ENCODE results near the gene HSPA1B.

DNA sequence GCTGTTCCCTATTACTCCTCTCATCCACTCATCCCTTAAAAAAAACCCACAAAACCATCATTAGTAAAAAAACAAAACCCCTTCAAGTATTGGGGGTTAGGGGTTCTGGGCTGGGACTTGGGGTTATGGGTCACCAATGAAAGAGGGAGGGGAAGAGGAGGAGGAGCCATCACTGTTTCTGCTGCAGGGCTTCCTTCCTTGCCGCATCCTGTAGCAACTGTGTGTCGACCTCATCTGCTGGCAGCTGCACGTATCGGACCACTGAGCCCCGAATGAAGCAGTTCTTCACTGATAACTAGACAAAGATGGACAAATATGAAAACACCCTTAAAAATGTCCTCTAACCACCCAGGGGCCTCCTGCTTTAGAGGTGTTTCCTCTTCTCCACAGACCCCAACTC is 29.9 kb upstream of the HSPA1B start:
- TF ChIP-seq, protein P1, sequence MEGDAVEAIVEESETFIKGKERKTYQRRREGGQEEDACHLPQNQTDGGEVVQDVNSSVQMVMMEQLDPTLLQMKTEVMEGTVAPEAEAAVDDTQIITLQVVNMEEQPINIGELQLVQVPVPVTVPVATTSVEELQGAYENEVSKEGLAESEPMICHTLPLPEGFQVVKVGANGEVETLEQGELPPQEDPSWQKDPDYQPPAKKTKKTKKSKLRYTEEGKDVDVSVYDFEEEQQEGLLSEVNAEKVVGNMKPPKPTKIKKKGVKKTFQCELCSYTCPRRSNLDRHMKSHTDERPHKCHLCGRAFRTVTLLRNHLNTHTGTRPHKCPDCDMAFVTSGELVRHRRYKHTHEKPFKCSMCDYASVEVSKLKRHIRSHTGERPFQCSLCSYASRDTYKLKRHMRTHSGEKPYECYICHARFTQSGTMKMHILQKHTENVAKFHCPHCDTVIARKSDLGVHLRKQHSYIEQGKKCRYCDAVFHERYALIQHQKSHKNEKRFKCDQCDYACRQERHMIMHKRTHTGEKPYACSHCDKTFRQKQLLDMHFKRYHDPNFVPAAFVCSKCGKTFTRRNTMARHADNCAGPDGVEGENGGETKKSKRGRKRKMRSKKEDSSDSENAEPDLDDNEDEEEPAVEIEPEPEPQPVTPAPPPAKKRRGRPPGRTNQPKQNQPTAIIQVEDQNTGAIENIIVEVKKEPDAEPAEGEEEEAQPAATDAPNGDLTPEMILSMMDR (conservative IDR thresholded peaks at IDR 0.05; ENCODE audit: low read depth, low read length), result no peak
- TF ChIP-seq EZH2 (IDR thresholded peaks at IDR 0.05; ENCODE audit: borderline replicate concordance, low read depth, low read length, poor library complexity, severe bottlenecking), result no peak

All from A673 (cell line).